Measurements from ENCODE around the gene CDK14.
"Not testable (repeated sequence)": the region's sequence is repeated elsewhere in the genome, so short reads cannot be mapped to it uniquely, and the experiment has no call there.

Gene CDK14

DNA sequence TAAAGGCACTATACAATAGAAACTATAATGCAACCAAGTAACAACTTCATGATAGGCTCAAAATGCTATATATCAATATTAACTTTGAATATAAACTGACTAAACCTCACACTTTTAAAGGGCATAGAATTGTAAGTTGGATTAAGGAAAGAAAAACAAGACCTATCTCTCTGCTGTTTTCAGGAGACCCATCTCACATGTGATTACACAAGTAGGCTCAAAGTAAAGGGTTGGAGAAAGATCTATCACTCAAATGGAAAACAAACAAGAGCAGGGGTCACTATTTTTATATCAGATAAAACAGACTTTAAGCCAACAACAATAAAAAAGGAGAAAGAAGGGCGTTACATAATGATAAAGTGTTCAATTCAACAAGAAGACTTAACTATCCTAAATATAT is 155.5 kb downstream of the CDK14 start:
- in situ Hi-C loops (cut with HindIII; ENCODE audit: low sequenced_read_pairs) = no loop called here

DNA sequence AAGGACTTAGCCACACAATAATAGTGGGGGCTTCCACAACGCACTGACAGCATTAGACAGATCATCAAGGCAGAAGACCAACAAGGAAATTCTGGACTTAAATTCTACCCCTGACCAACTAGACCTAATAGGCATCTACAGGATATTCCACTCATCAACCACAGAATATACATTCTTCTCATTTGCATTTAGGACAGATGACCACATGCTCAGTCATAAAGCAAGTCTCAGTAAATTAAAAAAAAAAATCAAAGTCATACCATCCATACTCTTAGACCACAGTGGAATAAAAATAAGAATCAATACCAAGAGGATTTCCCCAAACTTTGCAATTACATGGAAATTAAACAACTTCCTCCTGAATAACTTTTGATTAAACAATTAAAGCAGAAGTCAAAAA is 155.9 kb downstream of the CDK14 start:
- in situ Hi-C loops (cut with HindIII; ENCODE audit: low sequenced_read_pairs) = no loop called here

DNA sequence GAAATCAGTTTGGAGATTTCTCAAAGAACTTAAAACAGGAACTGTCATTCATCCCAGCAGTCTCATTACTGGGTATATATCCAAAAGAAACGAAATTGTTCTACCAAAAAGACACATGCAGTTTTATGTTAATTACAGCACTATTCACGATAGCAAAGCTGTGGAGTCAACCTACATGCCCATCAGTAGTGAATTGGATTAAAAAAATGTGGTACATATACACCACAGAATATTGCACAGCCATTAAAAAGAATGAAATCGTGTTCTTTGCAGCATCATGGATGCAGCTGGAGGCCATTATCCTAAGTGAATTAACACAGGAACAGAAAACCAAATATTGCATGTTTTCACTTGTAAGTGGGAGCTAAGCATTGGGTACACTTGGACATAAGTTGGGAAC is 158.9 kb downstream of the CDK14 start:
- in situ Hi-C loops (cut with HindIII; ENCODE audit: low sequenced_read_pairs) = no loop called here

DNA sequence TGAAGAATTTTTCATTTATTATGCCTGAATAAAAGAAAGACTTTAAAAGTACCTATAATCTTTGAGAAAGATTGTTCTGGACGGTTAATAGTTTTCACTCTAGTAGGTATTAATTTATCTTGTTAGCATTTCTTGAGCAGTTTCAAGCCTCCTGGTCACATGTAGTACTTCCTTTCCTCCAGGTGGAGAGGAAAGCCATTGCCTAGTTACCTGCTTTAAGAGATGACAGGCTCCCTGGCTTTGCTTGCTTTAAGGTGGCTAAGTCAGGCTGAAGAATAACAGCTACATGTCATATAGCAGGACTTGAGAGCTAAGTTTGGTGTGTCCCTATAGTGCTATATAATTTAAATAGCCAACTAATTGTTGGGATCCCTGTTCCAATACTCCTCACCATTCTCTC is 160.2 kb downstream of the CDK14 start:
- in situ Hi-C loops (cut with HindIII; ENCODE audit: low sequenced_read_pairs) = no loop called here

DNA sequence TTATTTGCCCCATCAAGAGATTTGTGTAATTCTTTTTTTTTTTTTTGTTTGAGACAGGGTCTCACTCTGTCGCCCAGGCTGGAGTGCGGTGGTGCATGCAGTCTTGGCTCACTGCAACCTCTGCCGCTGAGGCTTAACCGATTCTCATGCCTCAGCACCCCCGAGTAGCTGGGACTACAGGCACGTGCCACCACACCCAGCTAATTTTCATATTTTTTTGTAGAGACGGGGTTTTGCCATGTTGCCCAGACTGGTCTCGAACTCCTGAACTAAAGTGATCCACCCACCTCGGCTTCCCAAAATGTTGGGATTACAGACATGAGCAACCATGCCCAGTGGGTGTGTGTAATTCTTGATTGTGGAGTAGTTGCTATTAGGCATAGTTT is 161.4 kb downstream of the CDK14 start:
- in situ Hi-C loops (cut with HindIII; ENCODE audit: low sequenced_read_pairs) = not testable (repeated sequence)

GRCh38 chr7:90758933-90759562 is 162.9 kb downstream of the CDK14 start:
- in situ Hi-C loops (cut with HindIII; ENCODE audit: low sequenced_read_pairs) = no loop called here

DNA sequence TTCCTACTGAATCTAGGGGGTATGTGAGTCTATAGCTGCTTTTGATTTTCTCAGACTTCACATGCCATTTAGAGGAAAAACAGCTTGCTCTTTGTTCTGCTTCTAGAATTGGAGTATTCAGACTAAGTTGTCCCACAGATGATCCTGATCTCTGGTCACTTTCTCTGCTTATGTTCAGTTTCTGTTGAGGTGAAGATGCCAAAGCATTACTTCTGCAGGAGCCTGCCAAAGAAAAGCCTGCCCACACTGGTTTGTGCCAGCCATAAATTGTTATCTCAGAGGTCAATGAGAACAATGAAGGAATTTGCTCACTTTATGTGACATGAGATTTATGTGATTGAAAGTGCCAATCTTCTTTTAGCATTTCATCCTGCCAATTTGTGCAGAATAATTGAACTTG is 163.6 kb downstream of the CDK14 start:
- in situ Hi-C loops (cut with HindIII; ENCODE audit: low sequenced_read_pairs) = no loop called here

GRCh38 chr7:90760892-90761291 is 164.8 kb downstream of the CDK14 start:
- in situ Hi-C loops (cut with HindIII; ENCODE audit: low sequenced_read_pairs) = no loop called here

GRCh38 chr7:90761584-90761983 is 165.5 kb downstream of the CDK14 start:
- in situ Hi-C loops (cut with HindIII; ENCODE audit: low sequenced_read_pairs) = no loop called here

- in situ Hi-C loops (cut with HindIII; ENCODE audit: low sequenced_read_pairs) = no loop called here
These were observed 167.0 kb downstream of the CDK14 start for GRCh38 chr7:90763108-90763507.

GRCh38 chr7:90764848-90765570 is 168.9 kb downstream of the CDK14 start:
- in situ Hi-C loops (cut with HindIII; ENCODE audit: low sequenced_read_pairs) = no loop called here

DNA sequence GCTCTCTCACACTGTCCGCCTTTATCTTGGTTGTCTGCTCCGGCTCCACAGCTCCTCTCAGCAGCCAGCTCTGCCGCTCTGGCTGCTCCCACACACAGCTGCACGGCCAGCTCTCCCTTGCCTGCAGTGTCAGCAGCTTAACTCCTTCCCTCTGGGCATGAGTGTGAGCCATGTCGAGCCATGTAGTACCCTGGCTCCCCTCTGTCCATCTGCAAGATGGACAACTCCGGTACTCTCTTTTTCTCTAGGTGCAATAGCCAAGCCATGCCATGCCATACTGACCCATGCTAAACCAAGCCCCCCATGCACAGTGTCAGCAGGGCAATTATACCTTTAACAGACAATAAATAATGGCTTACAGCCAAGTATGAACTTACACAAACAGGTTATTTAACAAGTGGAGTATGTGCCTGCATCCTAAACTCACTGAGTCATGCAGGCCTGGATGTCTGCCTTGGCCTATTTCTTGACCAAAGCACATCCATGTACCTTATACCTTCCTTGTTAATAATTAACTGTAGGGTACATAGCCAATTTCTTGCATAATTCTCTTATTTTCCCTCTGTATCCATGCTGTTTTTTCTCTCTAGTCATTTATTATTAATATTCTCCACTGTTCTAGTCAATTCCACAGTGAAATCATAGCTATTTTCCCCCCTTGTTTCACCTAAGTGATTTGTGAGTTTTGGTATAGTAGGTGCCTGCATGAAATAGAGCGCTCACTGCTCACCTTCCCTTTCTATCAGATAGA is 170.9 kb downstream of the CDK14 start:
- in situ Hi-C loops (cut with HindIII; ENCODE audit: low sequenced_read_pairs) = no loop called here

- in situ Hi-C loops (cut with HindIII; ENCODE audit: low sequenced_read_pairs) = no loop called here
These were observed 172.2 kb downstream of the CDK14 start for GRCh38 chr7:90768301-90768700.

DNA sequence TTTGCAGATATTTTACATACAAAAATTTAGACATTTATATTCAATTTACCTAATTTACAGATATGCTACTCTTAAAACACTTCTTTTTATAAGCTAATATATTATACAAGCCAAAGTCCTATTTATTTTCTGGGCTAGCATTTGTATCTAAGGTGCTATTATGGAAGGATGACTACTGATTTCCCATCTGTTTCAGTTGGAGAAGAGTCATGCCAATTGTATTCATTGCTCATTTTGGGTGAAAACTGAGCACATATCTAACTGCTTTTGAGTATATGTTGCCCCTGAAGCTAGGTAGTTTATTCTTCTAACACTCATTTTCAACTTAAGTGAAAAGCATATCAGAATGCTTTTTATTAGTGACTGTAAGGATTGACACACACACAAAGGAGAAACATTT is 172.9 kb downstream of the CDK14 start:
- in situ Hi-C loops (cut with HindIII; ENCODE audit: low sequenced_read_pairs) = no loop called here

DNA sequence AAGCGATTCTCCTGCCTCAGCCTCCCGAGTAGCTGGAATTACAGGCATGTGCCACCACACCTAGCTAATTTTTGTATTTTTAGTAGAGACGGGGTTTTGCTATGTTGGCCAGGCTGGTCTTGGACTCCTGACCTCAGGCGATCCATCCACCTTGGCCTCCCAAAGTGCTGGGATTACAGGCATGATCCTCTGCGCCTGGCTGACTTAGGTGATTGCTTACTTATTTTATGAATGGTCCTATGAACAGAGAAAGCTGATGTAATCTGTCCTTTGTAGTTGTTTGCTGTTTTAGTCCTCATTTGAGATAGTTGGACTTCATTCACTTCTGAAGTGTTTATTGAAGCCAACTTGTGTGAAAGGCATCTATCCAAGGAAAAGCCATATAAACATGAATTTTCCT is 173.4 kb downstream of the CDK14 start:
- in situ Hi-C loops (cut with HindIII; ENCODE audit: low sequenced_read_pairs) = not testable (repeated sequence)

- in situ Hi-C loops (cut with HindIII; ENCODE audit: low sequenced_read_pairs) = no loop called here
These were observed 175.2 kb downstream of the CDK14 start for GRCh38 chr7:90771281-90771680.

DNA sequence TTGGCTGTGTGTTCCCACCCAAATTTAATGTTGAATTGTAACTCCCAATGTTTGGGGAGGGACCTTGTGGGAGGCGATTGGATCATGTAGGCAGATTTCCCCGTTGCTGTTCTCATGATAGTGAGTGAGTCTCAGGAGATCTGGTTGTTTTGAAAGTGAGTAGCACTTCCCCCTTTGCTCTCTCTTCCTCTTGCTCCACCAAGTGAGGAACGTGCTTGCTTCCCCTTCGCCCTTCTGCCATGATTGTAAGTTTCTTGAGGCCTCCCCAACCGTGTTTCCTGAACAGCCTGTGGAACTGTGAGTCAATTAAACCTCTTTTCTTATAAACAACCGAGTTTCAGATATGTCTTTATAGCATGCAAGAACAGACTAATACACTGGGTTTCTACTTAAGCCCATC is 176.3 kb downstream of the CDK14 start:
- in situ Hi-C loops (cut with HindIII; ENCODE audit: low sequenced_read_pairs) = no loop called here

- in situ Hi-C loops (cut with HindIII; ENCODE audit: low sequenced_read_pairs) = no loop called here
These were observed 177.1 kb downstream of the CDK14 start for GRCh38 chr7:90773269-90773668.

GRCh38 chr7:90774706-90775105 is 178.6 kb downstream of the CDK14 start:
- in situ Hi-C loops (cut with HindIII; ENCODE audit: low sequenced_read_pairs) = no loop called here

DNA sequence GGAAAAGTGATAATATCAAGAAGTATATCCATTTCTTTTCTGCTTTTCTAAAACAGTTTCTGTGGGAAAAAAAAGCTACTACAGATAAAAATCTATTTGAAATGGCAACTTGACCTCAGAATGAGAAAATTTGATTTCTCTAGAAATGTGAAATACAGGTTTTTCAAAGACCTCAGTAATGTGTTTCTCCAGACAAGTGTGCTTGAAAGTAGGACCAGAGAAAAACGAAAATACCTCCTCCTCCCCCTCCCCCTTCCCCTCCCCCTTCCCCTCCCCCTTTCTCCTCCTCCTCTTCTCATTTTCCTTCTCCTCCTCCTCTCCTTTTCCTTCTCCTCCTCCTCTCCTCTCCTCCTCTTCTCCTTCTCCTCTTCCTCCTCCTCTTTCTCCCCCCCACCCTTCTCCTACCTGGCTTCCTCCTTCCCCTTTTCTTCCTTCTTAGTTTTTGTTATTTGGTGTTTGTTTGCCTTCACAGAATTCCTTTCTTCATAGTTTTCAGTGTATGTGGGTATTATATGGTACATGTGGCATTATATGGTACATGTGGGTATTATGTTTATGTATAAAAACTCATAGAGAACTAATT is 179.4 kb downstream of the CDK14 start:
- in situ Hi-C loops (cut with HindIII; ENCODE audit: low sequenced_read_pairs) = no loop called here

DNA sequence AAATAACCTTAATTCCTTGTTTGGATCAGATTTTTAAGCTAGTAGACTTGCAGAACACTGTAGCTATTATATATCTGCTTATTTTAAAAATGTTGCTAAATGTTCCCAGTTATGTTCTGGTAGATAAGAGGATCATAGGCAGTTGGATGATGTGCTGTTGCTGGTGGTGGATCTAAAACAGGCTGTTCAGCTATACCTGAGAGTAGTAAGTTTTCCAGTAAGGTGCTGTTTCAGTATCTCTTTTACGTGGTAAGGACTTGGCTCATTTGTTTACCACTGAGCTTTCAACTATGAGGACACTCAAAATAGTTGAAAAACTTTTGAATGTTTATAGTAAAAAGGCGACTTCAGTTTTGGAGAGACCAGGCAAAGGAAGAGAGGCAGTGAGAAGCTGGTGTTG is 180.9 kb downstream of the CDK14 start:
- in situ Hi-C loops (cut with HindIII; ENCODE audit: low sequenced_read_pairs) = no loop called here

- in situ Hi-C loops (cut with HindIII; ENCODE audit: low sequenced_read_pairs) = no loop called here
These were observed 181.3 kb downstream of the CDK14 start for GRCh38 chr7:90777465-90777864.

All from DLD1 (cell line).